HG03039 (cell line): ENCODE results near the gene PRX.

ENCODE experiments used
- ATAC-seq: cut with Tn5 transposase; IDR thresholded peaks from one replicate; pipeline ENCODE4 v1.9.1; 2021; ENCODE audit warnings: mild to moderate bottlenecking, moderate library complexity; ENCODE audit not compliant: unreplicated experiment

PRX gene

GRCh38 chr19:40369797-40370196, 43.4 kb downstream of the PRX start:
- ATAC-seq = no peak

- ATAC-seq = no peak
These were observed 45.4 kb downstream of the PRX start for GRCh38 chr19:40367577-40368434.

DNA sequence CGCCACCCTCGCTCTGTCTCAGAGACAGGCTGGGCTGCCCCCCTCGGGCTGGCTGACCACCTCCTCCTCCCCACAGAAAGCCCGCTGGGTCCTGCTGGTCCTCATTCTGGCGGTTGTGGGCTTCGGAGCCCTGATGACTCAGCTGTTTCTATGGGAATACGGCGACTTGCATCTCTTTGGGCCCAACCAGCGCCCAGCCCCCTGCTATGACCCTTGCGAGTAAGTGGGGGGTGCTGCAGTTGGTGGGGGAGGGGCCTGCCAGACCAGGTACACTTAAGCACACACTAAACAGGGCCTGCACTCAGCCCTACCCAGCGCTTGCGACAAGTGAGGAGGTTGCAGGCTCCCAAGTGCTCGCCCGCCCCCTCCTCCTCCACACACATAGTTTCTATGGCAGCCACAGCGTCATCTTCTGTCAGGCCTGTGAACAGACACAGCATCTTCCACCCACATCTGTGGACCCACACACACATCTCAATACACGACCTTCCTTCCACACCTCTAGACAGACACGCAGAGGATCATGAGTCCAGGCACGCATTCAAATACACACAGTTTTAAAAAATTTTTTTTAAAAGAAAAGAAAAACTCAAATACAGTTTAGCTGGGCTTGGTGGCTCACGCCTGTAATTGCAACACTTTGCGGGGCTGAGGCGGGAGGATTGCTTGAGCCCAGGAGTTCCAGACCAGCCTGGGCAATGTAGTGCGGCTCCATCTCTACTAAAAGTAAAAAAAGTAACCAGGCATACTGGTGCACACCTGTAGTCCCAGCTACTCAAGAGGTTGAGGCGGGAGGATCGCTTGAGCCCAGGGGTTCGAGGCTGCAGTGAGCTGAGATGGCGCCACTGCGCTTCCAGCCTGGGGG, 46.2 kb downstream of the PRX start:
- ATAC-seq = no peak

GRCh38 chr19:40365613-40366401, 47.4 kb downstream of the PRX start:
- ATAC-seq = no peak

- ATAC-seq = no peak
These were observed 48.2 kb downstream of the PRX start for GRCh38 chr19:40365010-40365409.

DNA sequence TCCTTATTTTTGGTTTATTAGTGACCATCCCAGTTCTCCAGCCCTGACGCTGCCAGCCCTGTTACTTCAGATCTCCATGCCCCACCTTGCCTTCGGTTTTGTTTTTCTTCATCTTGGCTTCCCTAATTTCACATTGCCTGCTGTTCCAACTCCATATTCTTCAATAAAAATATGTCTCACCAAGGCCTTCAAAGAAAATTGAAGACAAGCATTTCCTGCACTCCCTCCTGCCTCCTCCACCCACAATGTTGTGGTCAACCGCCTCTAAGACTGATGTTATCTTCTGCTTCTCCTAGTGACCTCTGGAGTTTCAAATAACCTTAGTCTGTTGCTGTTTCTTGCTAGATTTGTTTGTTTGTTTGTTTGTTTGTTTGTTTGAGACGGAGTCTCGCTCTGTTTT, 50.1 kb downstream of the PRX start:
- ATAC-seq = no peak

- no peak for ATAC-seq
These were observed 51.0 kb downstream of the PRX start for GRCh38 chr19:40362160-40362559.

DNA sequence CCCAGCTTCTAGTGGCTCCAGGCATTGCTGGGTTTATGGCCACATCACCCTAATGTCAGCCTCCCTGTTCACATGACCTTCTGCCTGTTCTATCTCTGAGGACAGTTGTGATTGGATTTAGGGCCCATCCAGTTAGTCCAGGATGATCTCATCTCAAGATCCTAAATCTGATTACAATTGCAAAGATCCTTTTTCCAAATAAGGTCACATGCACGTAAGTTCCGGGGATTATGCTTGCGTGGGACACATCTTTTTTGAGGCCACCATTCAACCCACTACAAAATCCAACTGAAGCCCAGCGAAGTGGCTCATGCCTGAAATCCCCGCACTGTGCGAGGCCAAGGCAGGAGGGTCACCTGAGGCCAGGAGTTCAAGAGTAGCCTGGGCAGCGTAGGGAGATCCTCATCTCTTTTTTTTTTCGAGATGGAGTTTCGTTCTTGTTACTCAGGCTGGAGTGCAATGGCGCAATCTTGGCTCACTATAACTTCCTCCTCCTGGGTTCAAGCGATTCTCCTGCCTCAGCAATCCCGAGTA, 52.4 kb downstream of the PRX start:
- ATAC-seq = no peak

DNA sequence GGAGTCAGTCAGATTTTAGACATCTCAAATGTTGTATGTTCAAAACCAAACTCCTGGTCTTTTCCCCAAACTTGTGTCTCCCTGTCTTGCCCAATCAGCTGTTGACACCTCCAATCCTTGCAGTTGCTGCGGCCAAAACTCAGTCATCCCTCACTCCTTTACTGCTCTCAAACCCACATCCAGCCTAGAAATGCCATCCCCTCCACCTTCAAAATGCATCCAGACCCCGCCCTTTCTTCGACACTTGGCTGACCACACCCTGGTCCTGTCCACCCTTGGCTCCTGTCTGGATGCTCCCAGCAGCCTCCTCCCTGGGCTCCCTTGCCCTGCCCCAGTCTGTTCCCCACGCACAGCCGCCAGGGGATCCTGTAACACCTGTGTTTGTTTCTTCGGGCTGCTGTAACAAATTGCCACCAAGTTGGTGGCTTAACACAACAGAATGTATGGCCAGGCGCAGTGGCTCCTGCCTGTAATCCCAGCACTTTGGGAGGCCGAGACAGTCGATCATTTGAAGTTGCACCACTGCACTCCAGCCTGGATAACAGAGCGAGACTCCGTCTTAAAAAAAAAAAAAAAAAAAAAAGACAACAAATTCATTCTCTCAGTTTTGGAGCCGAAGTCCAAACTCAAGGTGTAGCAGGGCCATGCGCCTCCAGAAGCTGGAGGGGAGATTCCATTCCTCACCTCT, 53.0 kb downstream of the PRX start:
- no peak for ATAC-seq

- no peak for ATAC-seq
These were observed 54.4 kb downstream of the PRX start for GRCh38 chr19:40358773-40359172.

- no peak for ATAC-seq
These were observed 55.5 kb downstream of the PRX start for GRCh38 chr19:40357640-40358039.

DNA sequence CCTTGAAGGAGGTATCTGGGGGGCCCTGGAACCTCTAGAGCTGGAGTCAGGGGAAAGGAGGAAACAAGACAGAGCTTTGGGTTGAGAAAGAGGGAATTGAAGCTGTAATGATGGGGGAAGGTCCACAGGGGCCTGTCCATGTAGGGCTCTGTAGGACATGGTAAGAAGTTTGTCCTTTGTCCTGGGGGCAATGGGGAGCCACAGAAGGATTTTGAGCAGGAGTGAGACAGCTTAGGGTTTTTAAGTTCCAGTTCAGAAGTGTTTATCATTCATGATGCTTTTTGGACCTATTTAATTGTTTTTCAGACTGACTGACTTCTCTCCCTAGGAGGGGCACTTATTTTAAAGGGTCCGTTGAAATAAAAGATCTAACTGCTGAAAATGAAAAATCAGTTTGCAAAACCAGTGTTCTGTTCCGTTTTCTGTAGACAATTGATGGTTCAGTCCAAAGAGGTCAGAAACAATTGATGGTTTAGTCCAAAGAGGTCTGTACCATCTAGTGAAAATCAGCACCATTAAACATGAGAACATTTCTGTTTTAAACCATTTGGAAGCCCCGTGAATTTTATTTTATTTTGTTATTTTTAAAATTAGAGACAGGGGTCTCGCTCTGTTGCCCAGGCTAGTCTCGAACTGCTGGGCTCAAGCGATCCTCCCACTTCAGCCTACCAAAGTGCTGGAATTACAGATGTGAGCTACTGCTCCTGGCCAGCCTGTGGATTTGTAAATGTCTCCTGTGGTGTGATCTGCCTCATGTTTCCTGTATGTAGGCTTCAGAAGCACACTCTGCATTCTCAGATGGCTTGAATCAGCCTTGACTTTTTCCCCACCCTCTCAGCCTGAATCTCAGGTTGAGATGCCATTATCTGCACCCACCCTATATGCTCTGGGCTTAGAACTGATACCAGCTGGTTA, 56.2 kb downstream of the PRX start:
- no peak for ATAC-seq

DNA sequence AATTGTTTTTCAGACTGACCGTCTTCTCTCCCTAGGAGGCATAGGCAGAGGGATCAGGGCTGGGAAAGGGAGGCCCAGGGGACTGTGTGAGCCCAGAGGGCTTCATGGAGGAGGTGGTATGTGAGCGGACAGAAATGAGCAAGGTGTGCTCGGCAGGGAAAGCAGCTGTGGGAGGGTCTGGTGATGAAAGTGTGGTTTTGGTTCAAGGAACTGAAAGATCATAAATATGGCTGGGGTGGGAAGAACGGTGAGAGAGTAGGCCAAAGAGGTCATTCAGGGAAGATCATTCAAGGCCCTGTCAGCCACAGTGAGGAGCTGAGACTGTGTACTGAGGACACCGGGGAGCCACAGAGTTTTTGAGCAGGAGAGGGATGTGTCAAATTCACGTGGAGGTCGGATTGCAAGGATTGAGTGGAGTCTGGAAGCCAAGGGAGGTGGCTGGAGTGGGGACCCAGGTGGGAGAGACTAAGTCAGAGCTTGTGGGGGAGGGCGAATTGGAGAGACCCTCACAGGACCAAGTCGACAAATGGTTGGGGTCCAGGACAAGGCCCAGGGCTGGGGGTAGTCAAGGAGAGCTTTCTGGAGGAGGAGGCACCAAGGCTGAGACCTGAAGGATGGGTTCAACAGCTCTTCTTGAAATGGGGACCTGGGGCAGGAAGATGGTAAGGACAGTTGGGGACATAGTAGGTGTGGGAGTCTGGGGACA, 57.0 kb downstream of the PRX start:
- no peak for ATAC-seq

DNA sequence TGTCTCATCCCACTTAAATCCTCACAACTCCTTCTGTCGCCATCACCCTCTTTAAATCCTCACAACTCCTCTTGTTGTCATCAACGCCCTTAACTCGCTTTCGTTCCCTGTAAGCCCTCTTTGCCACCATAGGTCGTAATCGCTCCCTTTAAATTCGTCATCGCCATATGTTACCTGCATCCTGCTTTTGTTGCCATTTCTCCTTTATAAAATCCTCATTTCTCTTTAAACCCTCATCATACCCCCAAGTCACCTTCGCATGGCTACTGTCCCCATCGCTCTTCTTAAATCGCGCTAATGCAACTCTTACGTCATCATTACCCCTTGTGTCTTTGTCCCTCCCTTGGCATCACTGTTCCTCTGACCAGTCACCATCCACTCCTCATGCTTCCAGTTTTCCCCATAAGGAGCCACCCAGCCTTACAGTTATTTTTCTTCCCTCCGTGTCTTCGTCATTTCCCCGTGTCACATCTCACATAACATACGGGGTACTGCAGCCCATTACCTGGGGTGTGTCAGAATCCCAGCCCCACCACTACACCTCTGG, 64.1 kb downstream of the PRX start:
- no peak for ATAC-seq

DNA sequence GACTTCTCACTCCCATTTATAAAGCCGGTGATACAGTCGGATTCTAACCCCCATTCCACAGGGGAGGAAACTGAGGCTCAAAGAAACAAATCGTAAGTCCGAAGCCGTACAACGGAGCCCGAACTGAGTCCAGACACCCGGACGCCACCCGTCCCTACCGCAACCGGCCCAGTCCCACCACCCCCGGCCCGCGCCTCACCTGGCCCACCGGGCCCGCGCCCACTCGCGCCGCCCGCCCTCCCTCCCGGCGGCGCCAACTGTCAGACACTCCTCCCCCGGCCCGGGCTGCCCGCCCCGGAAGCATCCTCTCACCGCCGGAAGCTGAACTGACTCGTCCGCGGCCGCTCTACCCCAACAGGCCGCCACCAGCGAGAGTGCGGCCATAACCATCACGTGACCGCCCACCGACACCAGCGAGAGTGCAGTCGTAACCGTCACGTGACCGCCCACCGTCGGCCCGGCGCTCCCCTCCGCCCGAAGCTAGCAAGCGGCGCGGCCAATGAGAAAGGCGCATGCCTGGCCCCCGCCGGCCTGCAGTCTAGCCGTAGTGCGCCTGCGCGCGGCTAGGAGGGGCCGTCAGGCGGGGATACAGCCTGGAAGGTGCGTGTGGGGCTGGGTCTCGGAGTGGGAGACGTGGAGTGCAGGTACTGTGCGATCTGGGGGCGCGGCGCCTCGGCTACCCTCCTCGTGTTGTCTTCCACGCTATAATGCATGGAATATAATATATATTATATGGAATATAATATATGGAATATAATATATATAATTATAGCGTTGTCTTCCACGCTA, 64.9 kb downstream of the PRX start, which contains the start of the genes C19orf47 and PLD3:
Gene C19orf47, minus strand, starts transcription at position 273 of the 789 bp plus-strand sequence. CDS start 6,540 bp downstream, outside the sequence.
Gene PLD3, plus strand, starts transcription at position 571 of the 789 bp plus-strand sequence. CDS start 17,789 bp downstream, outside the sequence.
- peak; percentile 87 for ATAC-seq

GRCh38 chr19:40344422-40344821, 68.8 kb downstream of the PRX start:
- no peak for ATAC-seq
